Measurements from ENCODE around the gene ADIPOR2.
"Not testable (repeated sequence)": the region's sequence is repeated elsewhere in the genome, so short reads cannot be mapped to it uniquely, and the experiment has no call there.

ADIPOR2 gene

DNA sequence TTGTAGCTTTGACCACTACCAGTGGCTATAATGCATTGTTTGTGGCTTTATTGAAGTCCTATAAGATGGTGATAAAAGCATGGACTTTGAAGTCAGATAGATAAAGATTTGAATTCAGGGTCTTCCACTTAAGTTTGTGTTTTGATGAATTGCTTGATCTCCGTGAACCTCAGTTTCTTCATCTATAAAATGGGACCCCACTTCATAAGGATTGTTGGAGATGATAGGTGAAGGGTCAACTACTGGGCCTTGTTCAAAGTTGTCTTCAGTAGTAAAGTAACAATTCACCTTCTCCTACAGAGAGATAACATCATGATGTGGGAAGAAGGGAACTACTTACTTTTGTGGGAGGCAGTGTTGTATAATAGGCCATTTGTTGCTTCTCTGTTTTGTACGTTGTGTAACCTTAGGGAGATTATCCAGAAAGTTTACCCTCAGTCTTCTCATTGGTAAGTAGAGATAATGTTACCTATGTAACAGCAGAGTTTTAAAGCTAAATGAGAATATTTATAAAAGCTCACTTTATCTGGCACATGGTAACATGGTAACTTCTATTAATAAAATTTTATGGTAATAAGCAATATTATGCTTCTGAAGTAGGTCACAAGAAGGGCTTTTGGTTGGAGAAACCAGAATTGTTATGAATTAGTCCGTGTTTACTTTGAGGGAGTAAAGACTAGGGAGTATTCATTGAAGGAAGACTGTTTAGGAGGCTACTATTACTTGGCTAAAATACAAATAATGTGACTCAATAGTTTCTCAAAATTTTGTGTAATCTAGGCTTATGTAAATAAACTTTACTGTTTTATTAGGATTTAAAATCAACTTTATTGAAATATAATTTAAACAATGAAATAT, 15.1 kb downstream of the ADIPOR2 start:
- DNase-seq: no peak

DNA sequence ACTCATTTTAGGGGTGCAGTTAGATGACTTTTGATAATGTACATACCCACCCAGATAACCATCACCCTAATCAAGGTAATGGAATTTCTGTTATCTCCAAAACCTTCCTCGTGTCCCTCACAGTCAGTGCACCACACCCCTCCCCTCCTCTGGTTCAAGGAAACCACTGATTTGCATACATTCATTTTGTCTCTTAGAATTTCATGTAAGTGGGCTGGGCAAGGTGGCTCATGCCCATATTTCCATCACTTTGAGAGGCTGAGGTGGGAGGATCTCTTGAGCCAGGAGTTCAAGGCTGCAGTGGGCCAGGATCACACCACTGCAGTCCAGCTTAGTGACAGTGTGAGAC, 15.7 kb downstream of the ADIPOR2 start:
- no peak for DNase-seq

DNA sequence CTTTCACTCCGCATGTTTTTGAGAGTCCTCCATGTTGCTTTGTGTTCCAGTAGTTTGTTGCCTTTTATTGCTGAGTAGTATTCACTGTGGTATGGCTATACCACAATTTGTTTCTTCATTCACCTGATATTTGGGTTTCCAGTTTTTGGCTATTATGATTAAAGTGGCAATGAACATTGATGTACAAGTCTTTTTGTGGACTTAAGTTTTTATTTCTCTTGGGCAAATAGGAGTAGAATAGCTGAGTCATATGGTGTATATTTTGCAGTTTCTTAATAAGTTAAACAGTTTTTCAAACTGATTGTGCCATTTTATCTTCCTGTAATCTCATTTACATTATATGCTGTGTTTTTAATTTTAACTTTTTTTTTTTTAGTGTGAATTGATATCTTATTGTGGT, 16.2 kb downstream of the ADIPOR2 start:
- no peak for DNase-seq

DNA sequence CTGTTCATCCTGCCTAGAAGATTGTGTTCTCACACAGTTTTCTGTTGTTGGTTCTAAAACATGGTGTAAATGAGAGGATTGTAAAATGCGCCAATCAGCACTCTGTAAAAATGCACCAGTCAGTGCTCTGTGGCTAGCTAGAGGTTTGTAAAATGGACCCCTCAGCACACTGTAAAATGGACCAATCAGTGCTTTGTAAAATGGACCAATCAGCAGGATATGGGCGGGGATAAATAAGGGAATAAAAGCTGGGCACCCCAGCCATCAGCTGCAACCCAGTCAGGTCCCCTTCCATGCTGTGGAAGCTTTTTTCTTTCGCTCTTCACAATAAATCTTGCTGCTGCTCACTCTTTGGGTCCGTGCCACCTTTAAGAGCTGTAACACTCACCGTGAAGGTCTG, 19.1 kb downstream of the ADIPOR2 start:
- not testable (repeated sequence) for DNase-seq

DNA sequence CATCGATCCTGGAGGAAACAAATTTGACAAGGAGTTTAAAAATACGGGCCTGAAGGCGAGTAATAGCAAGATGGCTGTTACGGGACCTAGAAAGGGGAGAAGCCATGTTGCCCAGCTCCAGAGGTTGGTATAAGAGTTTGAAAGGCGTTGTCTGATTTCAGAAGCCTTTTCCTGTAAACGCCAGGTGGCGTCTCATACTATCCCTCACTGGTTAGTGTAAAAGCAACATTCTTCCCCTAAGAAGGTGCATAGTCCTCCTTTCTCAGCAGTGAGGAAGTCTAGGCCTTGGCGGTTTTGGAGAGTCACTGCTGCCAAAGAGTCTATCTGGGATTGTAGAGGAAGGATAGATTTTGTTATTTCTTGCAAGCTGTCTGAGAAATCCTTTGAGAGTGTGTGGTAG, 20.0 kb downstream of the ADIPOR2 start:
- DNase-seq: not testable (repeated sequence)

DNA sequence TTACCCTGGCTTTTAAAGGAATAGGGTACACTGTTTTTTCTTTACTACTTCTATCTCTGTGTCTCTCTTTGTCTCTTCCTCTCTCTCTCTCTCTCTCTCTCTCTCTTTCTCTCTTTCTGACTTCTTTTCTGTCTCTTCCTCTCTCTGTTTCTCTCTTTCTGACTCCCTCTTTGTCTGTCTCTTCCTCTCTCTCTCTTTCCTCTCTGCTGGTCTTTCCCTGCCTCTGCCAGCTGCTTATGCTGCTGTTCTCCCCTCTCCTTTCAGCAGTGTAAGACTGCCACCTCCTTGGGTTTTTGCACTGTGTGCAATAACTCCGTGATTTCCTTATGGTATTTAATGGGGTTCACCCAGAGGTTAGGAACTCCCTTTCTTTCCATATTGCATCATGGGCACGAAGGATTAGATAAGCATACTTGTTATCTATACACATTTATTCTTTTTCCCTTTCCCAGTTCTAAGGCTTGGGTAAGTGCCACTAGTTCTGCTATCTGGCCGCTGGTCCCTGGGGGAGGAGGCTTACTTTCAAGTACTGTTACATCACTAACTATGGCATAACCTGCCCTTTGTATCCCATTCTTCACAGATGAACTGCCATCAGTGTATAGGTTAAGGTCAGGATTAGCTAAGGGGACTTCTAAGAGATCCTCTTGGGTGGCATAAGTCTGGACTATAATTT, 20.8 kb downstream of the ADIPOR2 start:
- DNase-seq: not testable (repeated sequence)

DNA sequence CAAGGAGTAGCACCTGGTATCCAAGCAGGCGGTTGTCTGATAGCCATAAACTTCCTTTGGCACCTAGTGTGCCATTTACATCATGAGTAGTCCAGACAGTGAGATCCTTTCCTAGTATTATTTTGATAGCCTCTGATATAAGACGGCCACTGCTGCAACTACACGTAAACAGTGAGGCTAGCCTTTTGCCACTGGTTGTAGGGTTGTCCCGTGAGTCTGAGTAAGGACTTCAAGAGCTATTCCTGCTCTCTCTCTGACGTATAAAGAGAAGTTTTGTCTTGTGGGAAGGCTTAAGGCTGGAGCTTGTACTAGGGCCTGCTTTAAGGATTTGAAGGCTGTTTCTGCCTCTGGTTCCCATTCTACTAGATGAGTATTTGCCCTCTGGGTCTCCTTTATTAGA, 21.4 kb downstream of the ADIPOR2 start:
- not testable (repeated sequence) for DNase-seq

DNA sequence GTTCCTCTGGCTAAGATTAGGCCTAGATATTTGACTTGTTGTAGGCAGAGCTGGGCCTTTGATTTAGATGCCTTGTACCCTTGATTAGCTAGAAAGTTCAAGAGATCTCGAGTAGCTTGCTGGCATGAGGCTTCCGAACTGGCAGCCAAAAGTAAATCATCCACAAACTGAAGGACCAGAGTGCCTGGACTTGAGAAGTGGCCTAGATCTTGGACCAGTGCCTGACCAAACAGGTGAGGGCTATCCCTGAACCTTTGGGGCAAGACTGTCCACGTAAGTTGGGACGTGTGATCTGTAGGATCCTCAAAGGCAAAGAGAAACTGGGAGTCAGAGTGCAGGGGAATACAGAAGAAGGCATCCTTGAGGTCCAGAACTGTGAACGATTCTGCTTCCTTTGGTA, 22.0 kb downstream of the ADIPOR2 start:
- not testable (repeated sequence) for DNase-seq

DNA sequence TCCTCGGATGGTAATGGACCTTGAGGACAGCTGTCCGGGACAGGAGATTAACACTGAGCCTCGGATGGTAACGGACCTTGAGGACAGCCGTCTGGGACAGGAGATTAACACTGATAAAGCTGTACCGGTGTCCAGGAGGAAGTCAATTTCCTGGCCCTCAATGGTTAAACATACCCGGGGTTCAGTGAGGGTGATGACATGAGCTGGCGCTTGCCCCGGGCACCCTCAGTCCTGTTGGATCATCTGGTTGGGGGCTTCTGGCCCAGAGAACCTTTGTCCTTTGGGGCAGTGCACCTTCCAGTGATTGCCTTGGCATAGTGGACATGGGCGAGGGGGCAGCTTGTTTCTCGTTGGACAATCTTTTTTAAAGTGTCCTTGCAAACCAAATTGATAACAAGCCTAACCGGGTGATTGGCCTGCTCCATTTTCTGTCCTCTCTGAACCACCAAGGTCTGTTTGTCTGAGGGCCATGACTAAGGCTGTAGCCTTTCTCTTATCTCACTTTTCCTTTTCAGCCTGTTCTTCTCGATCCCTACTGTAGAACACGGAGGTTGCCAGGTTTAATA, 23.0 kb downstream of the ADIPOR2 start:
- not testable (repeated sequence) for DNase-seq

DNA sequence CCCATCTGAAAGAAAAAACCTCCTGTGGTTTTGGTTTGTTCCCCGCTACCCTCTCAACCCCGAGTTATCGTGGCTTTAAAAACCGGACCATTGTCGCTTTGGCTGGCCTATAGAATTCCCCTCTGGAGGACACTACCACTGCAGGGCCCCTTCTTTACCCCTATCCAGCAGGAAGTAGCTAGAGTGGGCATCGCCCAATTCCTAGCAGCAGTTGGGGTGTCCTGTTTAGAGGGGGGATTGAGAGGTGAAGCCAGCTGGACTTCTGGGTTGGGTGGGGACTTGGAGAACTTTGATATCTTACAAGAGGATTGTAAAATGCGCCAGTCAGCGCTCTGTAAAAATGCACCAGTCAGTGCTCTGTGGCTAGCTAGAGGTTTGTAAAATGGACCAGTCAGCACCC, 24.6 kb downstream of the ADIPOR2 start:
- not testable (repeated sequence) for DNase-seq

DNA sequence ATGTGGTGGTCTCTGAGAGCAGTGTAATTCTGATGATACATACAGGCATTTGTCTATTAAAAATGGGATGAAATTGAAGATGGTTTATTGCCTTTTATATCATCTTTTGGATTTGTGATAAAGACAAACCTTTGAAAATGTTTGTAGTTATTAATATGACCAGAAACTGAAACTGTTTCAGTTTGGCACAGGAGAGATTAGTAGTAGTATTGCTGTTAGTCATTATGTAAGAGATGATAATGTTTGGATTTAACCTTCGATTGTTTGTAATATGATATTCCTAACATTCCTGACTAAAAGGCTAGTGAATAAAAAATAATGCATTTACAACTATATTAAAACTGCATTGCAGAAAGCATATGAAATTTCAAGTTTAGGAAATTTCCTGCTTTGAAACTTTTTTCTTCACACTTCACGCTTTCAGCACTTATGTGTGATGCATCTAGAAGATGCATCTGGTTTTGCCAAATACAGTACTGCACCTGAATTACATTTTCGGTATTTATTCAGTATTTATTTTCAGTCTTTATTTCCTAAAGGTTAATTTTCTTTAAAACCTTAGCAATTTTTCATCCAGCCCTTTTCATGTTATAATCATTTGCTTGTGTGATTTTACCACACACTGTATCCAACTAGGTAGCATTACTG, 25.5 kb downstream of the ADIPOR2 start:
- DNase-seq: no peak

DNA sequence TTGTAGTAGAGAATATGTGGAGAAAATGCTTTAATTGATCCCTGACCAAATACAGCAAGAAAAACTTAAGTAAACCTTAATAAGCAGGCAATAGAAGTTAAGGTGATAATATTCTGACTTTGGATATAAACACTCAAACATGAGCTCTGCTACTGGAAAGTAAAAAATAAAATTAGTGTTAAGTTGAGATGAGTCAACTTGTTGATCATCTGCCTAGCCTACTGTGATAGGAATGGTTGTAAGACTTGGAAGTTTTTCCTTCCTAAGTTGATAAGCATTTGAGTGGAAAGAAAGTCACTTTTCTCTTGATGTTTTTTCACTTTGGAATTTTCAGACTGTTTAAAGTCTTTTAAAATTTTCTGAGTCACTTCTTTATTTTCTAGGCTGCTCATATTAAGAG, 26.0 kb downstream of the ADIPOR2 start:
- no peak for DNase-seq

DNA sequence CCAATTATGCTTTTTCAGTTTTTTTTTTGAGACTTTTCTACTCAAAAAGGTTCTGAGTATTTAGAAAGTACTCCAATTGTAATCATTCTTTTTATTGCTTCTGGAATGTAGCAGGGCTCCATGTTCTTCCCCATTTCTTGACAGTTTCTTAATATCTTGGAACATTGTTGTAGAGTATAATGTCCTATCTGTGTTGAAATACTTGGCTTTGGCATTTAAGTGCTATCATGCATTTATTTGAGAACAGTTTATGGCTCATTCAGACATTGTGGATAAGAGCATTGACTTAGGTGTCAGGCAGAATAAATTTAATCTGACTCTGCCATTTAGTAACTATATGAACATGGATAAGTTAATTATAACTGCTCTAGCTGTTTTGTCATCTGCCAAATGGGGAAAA, 28.3 kb downstream of the ADIPOR2 start:
- DNase-seq: no peak

DNA sequence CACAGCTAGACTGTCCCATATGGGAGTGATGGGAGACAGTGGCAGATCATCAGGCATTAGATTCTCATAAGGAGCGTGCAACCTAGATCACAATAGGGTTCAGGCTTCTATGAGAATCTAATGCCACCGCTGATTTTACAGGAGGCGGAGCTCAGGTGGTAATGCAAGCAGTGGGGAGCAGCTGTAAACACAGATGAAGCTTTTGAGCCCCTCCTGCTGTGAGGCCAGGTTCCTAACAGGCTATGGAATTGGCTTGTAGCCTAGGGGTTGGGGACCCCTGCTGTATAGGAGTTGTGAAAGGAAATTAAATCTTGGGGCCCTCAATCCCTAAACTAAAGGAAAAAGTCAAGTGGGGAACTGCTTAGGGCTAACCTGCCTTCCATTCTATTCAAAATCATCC, 29.6 kb downstream of the ADIPOR2 start:
- DNase-seq: no peak

DNA sequence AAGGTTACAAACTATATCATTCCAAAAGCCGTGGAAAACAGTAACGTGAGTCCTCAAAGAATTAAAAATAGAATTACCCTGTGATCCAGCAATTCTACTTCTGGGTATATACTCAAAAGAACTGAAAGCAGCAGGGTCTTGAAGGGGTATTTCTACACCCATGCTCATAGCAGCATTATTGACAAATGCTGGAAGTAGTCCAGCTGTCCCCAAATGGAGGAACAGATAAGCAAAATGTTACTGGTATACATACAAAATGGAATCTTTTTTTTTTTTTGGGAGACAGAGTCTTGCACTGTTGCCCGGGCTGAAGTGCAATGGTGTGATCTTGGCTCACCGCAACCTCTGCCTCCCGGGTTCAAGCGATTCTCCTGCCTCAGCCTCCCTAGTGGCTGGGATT, 32.9 kb downstream of the ADIPOR2 start:
- DNase-seq: no peak

DNA sequence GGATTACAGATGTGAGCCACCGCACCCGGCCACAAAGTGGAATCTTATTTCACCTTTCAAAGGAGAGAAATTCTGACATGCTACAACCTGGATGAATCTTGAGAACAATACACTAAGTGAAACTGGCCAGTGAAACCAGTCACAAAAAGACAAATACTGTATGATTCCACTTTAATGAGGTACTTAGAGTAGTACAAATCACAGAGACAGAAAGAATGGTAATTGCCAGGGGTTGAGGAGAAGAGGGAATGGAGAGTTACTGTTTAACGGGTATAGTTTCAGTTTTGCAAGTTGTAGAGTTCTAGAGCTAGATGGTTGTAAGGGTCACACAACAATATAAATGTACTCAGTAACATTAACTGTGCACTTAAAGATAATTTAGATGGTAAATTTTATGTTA, 33.4 kb downstream of the ADIPOR2 start:
- DNase-seq: no peak

DNA sequence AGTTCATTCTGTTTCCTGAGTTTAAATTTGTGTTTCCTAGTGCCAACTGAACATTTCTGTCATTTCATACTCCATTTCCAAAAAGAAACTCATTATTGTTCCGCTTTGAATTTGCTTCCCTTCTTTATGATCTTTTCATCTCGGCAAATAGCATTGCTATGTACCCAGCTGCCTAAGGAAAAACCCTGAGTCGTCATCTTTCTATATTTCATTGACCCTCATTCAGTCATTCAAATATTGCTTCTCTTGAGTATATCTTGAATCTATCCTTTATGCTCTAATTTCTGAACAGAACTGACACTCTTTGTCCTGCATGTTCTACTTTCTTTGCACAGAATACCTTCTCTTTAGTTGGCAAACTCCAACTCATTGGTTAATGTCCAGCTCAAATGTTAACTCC, 35.9 kb downstream of the ADIPOR2 start:
- DNase-seq: no peak

DNA sequence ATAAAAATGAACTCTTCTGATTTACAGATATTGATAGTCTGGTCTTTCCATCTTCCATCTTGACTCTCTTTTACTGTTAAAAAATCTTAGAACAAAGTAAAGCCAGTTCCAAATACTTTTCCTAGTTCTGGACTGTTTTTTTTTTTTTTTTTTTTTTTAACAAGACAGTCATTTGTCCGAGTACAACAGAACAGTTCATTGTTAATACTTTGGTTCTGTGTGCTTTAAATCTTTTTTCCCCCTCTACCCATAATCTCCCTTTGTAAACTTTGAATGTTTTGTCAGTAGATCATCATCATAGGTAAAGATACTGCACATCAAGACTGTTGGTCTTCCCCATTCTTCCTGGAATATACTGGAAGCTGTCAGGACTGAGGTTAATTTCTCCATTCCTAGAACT, 38.0 kb downstream of the ADIPOR2 start:
- DNase-seq: no peak

DNA sequence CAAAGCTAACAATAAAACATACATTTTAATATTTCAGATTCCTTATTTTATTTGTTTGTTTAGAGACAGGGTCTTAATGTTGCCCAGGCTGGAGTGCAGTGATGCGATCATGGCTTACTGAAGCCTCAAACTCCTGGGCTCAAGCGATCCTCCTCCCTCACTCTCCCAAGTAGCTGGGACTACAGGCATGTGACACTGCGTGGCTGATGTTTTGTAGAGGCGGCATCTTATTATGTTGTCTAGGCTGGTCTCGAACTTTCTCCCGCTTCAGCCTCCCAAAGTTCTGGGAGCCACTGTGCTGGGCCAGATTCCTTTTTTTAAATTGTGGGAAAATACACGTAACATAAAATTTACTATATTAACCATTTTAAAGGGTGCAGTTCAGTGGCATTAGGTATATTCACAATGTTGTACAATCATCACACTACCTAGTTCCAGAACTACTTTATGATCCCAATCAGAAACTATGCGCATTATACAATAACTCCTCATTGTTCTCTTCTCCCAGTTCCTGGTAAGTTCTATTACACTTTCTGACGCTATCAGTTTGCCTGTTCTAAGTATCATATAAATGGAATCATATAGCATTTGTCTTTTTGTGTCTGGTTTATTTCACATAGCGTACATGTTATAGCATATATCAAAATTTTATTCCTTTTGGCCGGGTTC, 40.3 kb downstream of the ADIPOR2 start:
- no peak for DNase-seq

DNA sequence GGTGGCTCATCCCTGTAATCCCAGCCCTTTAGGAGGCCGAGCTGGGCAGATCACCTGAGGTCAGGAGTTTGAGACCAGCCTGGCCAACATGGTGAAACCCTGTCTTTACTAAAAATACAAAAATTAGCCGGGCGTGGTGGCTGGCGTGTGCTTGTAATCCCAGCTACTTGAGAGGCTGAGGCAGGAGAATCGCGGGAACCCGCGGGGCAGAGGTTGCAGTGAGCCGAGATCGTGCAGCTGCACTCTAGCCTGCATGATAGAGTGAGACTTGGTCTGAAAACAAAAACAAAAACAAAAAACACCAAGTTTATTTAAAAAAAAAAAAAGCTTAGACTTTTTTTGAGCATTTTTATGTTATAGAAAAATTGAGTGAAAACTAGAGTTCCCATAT, 40.8 kb downstream of the ADIPOR2 start:
- DNase-seq: not testable (repeated sequence)

DNA sequence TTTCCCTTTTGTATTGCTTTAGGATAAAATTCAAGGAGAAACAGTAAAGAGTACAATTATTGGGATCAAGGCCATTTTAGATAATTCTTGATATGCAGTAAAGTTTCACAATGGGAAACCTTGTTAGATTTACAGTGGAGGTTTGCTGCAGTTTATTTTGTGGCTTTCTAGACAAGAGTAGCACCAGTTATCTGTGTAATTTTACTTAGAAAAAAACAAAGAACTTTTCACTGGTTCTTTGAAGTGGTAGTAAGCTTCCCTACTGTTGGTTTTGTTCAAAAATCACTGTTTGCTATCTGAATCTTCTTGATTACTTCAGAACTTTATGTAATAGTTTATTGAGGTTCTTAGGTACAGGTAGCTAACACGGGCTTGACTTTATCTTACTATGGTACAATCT, 42.0 kb downstream of the ADIPOR2 start:
- no peak for DNase-seq

DNA sequence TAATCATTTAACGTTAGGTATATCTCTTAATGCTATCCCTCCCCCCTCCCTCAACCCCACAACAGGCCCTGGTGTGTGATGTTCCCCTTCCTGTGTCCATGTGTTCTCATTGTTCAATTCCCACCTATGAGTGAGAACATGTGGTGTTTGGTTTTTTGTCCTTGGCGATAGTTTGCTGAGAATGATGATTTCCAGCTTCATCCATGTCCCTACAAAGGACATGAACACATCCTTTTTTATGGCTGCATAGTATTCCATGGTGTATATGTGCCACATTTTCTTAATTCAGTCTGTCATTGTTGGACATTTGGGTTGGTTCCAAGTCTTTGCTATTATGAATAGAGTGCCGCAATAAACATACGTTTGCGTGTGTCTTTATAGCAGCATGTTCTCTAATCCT, 42.8 kb downstream of the ADIPOR2 start:
- DNase-seq: not testable (repeated sequence)

DNA sequence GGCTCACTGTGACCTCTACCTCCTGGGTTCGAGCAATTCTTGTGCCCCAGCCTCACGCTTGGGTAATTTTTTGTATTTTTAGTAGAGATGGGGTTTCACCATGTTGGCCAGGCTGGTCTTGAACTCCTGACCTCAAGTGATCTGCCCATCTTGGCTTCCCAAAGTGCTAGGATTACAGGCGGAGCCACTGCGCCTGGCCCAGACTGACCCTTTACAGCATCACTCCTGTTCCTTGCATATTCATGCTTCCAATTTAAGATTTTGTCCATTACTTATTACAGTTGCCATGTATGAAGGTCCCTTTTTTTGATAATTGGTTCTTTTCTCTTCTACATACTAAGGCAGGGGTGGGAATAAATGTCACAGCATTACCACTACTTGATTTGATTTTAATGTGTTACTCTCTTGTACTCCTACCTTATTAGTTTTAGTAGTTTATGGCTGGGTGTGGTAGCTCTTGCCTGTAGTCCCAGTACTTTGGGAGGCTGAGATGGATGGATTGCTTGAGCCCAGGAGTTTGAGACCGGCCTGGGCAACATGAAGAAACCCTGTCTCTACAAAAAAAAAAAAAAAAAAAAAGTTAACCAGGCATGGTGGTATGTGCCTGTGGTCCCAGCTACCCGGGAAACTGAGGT, 46.9 kb downstream of the ADIPOR2 start:
- DNase-seq: no peak
